DOHH2 (cell line): ENCODE data around the gene PLA2G10.
"Not testable (repeated sequence)": the region's sequence is repeated elsewhere in the genome, so short reads cannot be mapped to it uniquely, and the experiment has no call there.

Source experiments
- H3F3A ChIP-seq: fragments of 200-600 bp; sonication (generic), shearing (Covaris generic); 2 replicates; pipeline ENCODE4 v1.6.0; 2016; ENCODE audit warnings: antibody characterized with exemption, mild to moderate bottlenecking; ENCODE audit not compliant: control insufficient read depth, insufficient read depth
- H3K27ac ChIP-seq: fragments of 200-600 bp; sonication (generic); 2 replicates; pipeline ENCODE4 v1.5.1; 2014; ENCODE audit warnings: low read depth, mild to moderate bottlenecking, low read length, moderate library complexity
- H3K27me3 ChIP-seq: fragments of 200-600 bp; sonication (generic); 2 replicates; pipeline ENCODE4 v1.6.1; 2014; ENCODE audit warnings: mild to moderate bottlenecking, low read length, mixed read lengths; ENCODE audit not compliant: control insufficient read depth
- H3K36me3 ChIP-seq: fragments of 200-600 bp; sonication (generic); 2 replicates; pipeline ENCODE4 v1.6.1; 2014; ENCODE audit warnings: mild to moderate bottlenecking, low read length, moderate library complexity, mixed read lengths; ENCODE audit not compliant: control insufficient read depth
- H3K4me1 ChIP-seq: fragments of 200-600 bp; sonication (generic); 2 replicates; pipeline ENCODE4 v1.6.1; 2014; ENCODE audit warnings: mild to moderate bottlenecking, low read length, mixed read lengths; ENCODE audit not compliant: control insufficient read depth
- H3K4me2 ChIP-seq: fragments of 200-600 bp; sonication (generic); 2 replicates; pipeline ENCODE4 v1.6.0; 2014; ENCODE audit warnings: mild to moderate bottlenecking, low read length, moderate library complexity
- H3K4me3 ChIP-seq: fragments of 200-600 bp; sonication (generic); 2 replicates; pipeline ENCODE4 v1.5.1; 2014; ENCODE audit warnings: mild to moderate bottlenecking, low read length, mixed read lengths
- H3K79me2 ChIP-seq: fragments of 200-600 bp; sonication (generic); 2 replicates; pipeline ENCODE4 v1.6.1; 2014; ENCODE audit warnings: mild to moderate bottlenecking, low read length, mixed read lengths; ENCODE audit not compliant: control insufficient read depth
- H3K9me2 ChIP-seq: fragments of 200-600 bp; sonication (generic); replicated peaks from 2 replicates; pipeline ENCODE4 v1.6.1; 2014; ENCODE audit warnings: mild to moderate bottlenecking, low read length, mixed read lengths; ENCODE audit not compliant: control insufficient read depth
- H3K9me3 ChIP-seq: fragments of 200-600 bp; sonication (generic); 2 replicates; pipeline ENCODE4 v1.6.1; 2014; ENCODE audit warnings: antibody characterized with exemption, low read length, mixed read lengths; ENCODE audit not compliant: control insufficient read depth, insufficient read depth
- H4K20me1 ChIP-seq: fragments of 200-600 bp; sonication (generic); 2 replicates; pipeline ENCODE4 v1.6.0; 2014; ENCODE audit warnings: low read depth, mild to moderate bottlenecking, antibody characterized with exemption, low read length, moderate library complexity; ENCODE audit not compliant: control insufficient read depth, insufficient read depth
- EZH2phosphoT487 ChIP-seq: fragments of 200-600 bp; sonication (generic); IDR thresholded peaks from 2 replicates; pipeline ENCODE4 v1.6.1; 2017; ENCODE audit warnings: borderline replicate concordance, mild to moderate bottlenecking, antibody characterized with exemption, low read length, moderate library complexity, mixed read lengths
- TF ChIP-seq, protein P1 (sequence below): fragments of 200-600 bp; sonication (generic); IDR thresholded peaks from one replicate; pipeline ENCODE4 v1.5.1; 2014; ENCODE audit warnings: antibody characterized with exemption, mild to moderate bottlenecking, low read depth, low read length; ENCODE audit not compliant: poor library complexity, severe bottlenecking

The PLA2G10 gene

DNA sequence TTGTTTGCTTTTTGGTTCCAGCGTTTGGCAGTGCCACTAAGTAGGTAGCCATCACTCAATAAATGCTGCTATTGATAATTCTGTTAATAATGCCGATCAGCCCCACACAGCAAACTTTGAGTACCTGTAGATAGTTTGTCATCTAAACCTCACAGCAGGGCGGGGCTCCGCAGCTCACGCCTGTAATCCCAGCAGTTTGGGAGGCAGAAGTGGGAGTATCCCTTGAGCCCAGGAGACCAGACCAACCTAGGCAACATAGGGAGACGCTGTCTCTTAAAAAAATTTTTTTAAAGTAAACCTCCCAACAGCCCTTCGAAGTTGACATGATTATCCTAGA, 59.8 kb downstream of the PLA2G10 start:
- H3K27ac ChIP-seq: no peak overlapping the region
- H3F3A ChIP-seq: peaks cover 6% of the 10 kb centered on the region; the same call in 1 of the 2 replicates
- H4K20me1 ChIP-seq: peaks cover 32% of the 10 kb centered on the region
- peak overlapping the region; percentile 99 for H3K4me3 ChIP-seq
- H3K9me3 ChIP-seq: no peaks in the 10 kb centered on the region
- no peaks in the 10 kb centered on the region for H3K27me3 ChIP-seq
- peaks cover 60% of the 10 kb centered on the region for H3K36me3 ChIP-seq
- TF ChIP-seq EZH2phosphoT487: no peak
- TF ChIP-seq, protein P1, sequence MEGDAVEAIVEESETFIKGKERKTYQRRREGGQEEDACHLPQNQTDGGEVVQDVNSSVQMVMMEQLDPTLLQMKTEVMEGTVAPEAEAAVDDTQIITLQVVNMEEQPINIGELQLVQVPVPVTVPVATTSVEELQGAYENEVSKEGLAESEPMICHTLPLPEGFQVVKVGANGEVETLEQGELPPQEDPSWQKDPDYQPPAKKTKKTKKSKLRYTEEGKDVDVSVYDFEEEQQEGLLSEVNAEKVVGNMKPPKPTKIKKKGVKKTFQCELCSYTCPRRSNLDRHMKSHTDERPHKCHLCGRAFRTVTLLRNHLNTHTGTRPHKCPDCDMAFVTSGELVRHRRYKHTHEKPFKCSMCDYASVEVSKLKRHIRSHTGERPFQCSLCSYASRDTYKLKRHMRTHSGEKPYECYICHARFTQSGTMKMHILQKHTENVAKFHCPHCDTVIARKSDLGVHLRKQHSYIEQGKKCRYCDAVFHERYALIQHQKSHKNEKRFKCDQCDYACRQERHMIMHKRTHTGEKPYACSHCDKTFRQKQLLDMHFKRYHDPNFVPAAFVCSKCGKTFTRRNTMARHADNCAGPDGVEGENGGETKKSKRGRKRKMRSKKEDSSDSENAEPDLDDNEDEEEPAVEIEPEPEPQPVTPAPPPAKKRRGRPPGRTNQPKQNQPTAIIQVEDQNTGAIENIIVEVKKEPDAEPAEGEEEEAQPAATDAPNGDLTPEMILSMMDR: no peak
- H3K4me2 ChIP-seq: peak overlapping the region; percentile 91
- peaks cover 87% of the 10 kb centered on the region for H3K79me2 ChIP-seq
- H3K4me1 ChIP-seq: peaks cover 37% of the 10 kb centered on the region
- H3K9me2 ChIP-seq: no peaks in the 10 kb centered on the region

DNA sequence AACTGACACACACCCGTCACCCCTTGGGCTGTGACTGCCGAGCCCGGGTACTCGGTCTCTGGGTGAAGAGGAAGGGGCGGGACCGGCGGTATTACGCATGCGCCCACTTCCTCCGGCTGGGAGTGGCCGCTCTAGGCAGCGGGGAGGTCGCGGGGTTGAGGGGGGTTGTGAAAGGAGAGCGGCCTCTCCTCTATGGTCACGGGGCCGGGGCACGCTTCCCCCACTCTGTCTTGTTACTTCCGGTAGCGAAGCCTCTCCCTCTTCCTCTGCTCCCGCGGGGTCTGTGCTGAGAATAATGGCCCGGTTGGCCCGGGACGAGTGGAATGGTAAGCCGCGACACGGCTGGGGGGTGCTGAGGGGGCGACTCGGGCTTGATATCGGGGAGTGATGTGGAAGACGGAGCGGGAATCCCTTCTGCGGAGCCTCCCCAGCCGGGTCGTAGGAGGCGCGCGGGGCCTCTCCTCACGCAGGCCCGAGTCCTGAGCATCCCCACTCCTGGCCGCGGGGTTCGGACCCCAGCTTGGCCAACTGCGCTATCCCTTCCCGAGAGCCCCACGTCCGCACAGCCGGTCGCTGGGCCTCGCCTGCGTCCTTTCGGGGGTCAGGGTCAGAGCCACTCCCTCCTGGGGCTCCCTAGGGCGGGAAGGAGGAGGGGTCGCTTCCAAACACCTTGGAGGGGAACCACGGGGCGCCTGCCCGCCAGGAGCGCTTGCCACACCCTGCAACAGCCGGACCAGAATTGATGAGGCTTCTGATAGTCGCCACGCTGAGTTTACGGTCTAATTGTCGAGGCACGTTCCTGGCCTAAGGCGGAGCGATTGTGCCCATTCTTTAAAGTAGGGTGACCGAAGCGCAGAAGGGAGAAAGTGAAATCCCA, 61.2 kb downstream of the PLA2G10 start, which contains the start of gene BFAR:
Gene BFAR, plus strand, starts transcription at position 259 of the 877 bp plus-strand sequence. CDS start 11,396 bp downstream, outside the sequence.
- Histone ChIP-seq H3K9me3 (no peaks in the 10 kb centered on the region), H3K9me2 (no peaks in the 10 kb centered on the region), H3K27ac (peak within 1 kb of the TSS; percentile 79), H3K36me3 (peaks cover 60% of the 10 kb centered on the region), H3K4me3 (peak within 1 kb of the TSS; percentile 99), H3K4me1 (peaks cover 48% of the 10 kb centered on the region), H3K27me3 (no peaks in the 10 kb centered on the region), H4K20me1 (peaks cover 29% of the 10 kb centered on the region), H3K79me2 (peaks cover 87% of the 10 kb centered on the region), H3F3A (peaks cover 6% of the 10 kb centered on the region; the same call in 1 of the 2 replicates), H3K4me2 (peak within 1 kb of the TSS; percentile 93)
- TF ChIP-seq, protein P1: no peak
- TF ChIP-seq EZH2phosphoT487: no peak

GRCh38 chr16:14630620-14631330, 63.3 kb downstream of the PLA2G10 start:
- Histone ChIP-seq H3K79me2 (peaks cover 86% of the 10 kb centered on the region), H3K4me3 (peak overlapping the region; percentile 73), H3K36me3 (peaks cover 67% of the 10 kb centered on the region), H3K27ac (peak overlapping the region; percentile 66), H3K4me1 (peaks cover 59% of the 10 kb centered on the region), H3K4me2 (peak overlapping the region; percentile 56), H4K20me1 (peaks cover 17% of the 10 kb centered on the region)
- H3F3A ChIP-seq, H3K9me3 ChIP-seq, H3K27me3 ChIP-seq, H3K9me2 ChIP-seq: not testable (repeated sequence)
